SH-SY5Y (cell line): ENCODE measurements around the gene CRIM1.

Source experiments
- GATA2 ChIP-seq: IDR thresholded peaks from 2 replicates; pipeline ENCODE4 v1.6.1; 2011; ENCODE audit warnings: mild to moderate bottlenecking, low read depth, low read length
- GATA3 ChIP-seq: IDR thresholded peaks from 2 replicates; pipeline ENCODE4 v1.6.1; 2011; ENCODE audit warnings: low read depth, mild to moderate bottlenecking, low read length, moderate library complexity

- TF ChIP-seq GATA2 (no peak), GATA3 (no peak)
These were observed 2.9 kb upstream of the CRIM1 start for GRCh38 chr2:36352701-36353100.
